Measurements from ENCODE around the gene PUS1. TPM values are rescaled to one million over a fixed set of nuclear protein-coding genes. Genes with fewer than 3 reads are reported as not detected.

PUS1 gene
- total and polyA plus RNA-seq, 2 of the 8 experiments (the other 6 are each of a cell fraction or from before 2014, with no cell fraction given): 48.1 to 81.2 TPM

Small RNAs within 50 kb of the gene (small RNA-seq; reads per million reads assigned to genes)
- not detected for gene AC131009.3 (ENCODE audit: insufficient read depth)

Other genes starting within 250 kb of the PUS1 start
- 48.3 and 49.5 TPM in 2 replicates for gene SFSWAP, start 218.2 kb upstream of the PUS1 start, total RNA-seq (2021; fragmentation: NEBNext Ultra II Directional; extraction: Animal tissue kit (Norgen Biotek cat#: 25700))
- 36.5 and 64.4 TPM in 2 replicates for gene SFSWAP, start 218.2 kb upstream of the PUS1 start, polyA plus RNA-seq (2011; rRNA removed)
- gene MMP17, start 100.9 kb upstream of the PUS1 start, total RNA-seq (2021; fragmentation: NEBNext Ultra II Directional; extraction: Animal tissue kit (Norgen Biotek cat#: 25700)): 34.4 and 41.3 TPM in 2 replicates
- gene MMP17, start 100.9 kb upstream of the PUS1 start, polyA plus RNA-seq (2011; rRNA removed): 53.8 and 55.7 TPM in 2 replicates
- 44.1 and 48.5 TPM in 2 replicates for gene ULK1, start 34.7 kb upstream of the PUS1 start, total RNA-seq (2021; fragmentation: NEBNext Ultra II Directional; extraction: Animal tissue kit (Norgen Biotek cat#: 25700))
- 13.0 and 26.4 TPM in 2 replicates for gene ULK1, start 34.7 kb upstream of the PUS1 start, polyA plus RNA-seq (2011; rRNA removed)
- gene EP400, start 20.7 kb downstream of the PUS1 start, total RNA-seq (2021; fragmentation: NEBNext Ultra II Directional; extraction: Animal tissue kit (Norgen Biotek cat#: 25700)): 69.6 and 69.7 TPM in 2 replicates
- gene EP400, start 20.7 kb downstream of the PUS1 start, polyA plus RNA-seq (2011; rRNA removed): 13.1 and 16.2 TPM in 2 replicates
- 24.4 and 25.3 TPM in 2 replicates for gene DDX51, start 215.0 kb downstream of the PUS1 start, total RNA-seq (2021; fragmentation: NEBNext Ultra II Directional; extraction: Animal tissue kit (Norgen Biotek cat#: 25700))
- gene DDX51, start 215.0 kb downstream of the PUS1 start, polyA plus RNA-seq (2011; rRNA removed): 11.2 and 19.5 TPM in 2 replicates
- 38.5 and 40.3 TPM in 2 replicates for gene NOC4L, start 215.2 kb downstream of the PUS1 start, total RNA-seq (2021; fragmentation: NEBNext Ultra II Directional; extraction: Animal tissue kit (Norgen Biotek cat#: 25700))
- 26.8 and 40.3 TPM in 2 replicates for gene NOC4L, start 215.2 kb downstream of the PUS1 start, polyA plus RNA-seq (2011; rRNA removed)